T-cell (primary cell): ENCODE data around the gene LCT. TPM values are rescaled to one million over a fixed set of nuclear protein-coding genes. Genes with fewer than 3 reads are reported as not detected.

Source experiments
- ATAC-seq, 4 experiments: fragments of 200-7000 bp in 3 of 4; fragments of 150-1000 bp in 1 of 4; cut with Tn5 transposase; replicated peaks in 1 of 4; 1 replicate in 3 of 4; 2 replicates in 1 of 4; pipeline ENCODE4 v1.10.0; 2021; ENCODE audit warnings: moderate library complexity in 3 of 4, mild to moderate bottlenecking in 2 of 4, moderate number of reproducible peaks in 1 of 4
- CTCF ChIA-PET, 2 donors: fragments of 300-600 bp; sonication (Branson Sonifier 250); formaldehyde crosslinking; loops; one replicate each; lab custom pipeline; 2022; ENCODE audit warnings: antibody characterized with exemption in 2 of 2; lab: Charles Lee
- POLR2A ChIA-PET, 2 donors: fragments of 300-600 bp; sonication (Branson Sonifier 250); formaldehyde crosslinking; loops; one replicate each; lab custom pipeline; 2022; ENCODE audit warnings: antibody characterized with exemption in 2 of 2; lab: Charles Lee
- DNase-seq, 35 experiments: peaks; one replicate each; pipeline versions ENCODE4 v3.0.0 to v3.0.0-alpha.2; 2013 to 2023
- H3K27ac ChIP-seq: one replicate; pipeline ENCODE4 v1.5.1; 2013; ENCODE audit warnings: low read length
- H3K27me3 ChIP-seq, 2 experiments: replicated peaks in 1 of 2; 1 replicate in 1 of 2; 2 replicates in 1 of 2; pipeline versions ENCODE4 v1.6.1 to v1.7.0; 2013; ENCODE audit warnings: low read length in 1 of 2, mixed read lengths in 1 of 2; ENCODE audit not compliant: control insufficient read depth in 2 of 2, insufficient read depth in 2 of 2; ENCODE audit errors: extremely low read depth in 1 of 2
- H3K36me3 ChIP-seq, 2 donors: 1 replicate in 1 of 2; 2 replicates in 1 of 2; pipeline versions ENCODE4 v1.6.1 to v1.7.0; 2013; ENCODE audit warnings: low read length in 1 of 2; ENCODE audit not compliant: control insufficient read depth in 2 of 2, insufficient read depth in 1 of 2; ENCODE audit errors: extremely low read depth in 1 of 2
- H3K4me1 ChIP-seq, 2 experiments: 1 replicate in 1 of 2; 2 replicates in 1 of 2; pipeline versions ENCODE4 v1.6.1 to v1.7.0; 2013; ENCODE audit warnings: low read length in 2 of 2, mixed read lengths in 1 of 2; ENCODE audit not compliant: insufficient read depth in 2 of 2, control insufficient read depth in 1 of 2; ENCODE audit errors: extremely low read depth in 1 of 2
- H3K4me3 ChIP-seq, 2 donors: 1 replicate in 1 of 2; 2 replicates in 1 of 2; pipeline versions ENCODE4 v1.5.1 to v1.7.0; 2013; ENCODE audit warnings: mild to moderate bottlenecking in 2 of 2, low read length in 1 of 2, moderate library complexity in 1 of 2; ENCODE audit not compliant: control insufficient read depth in 1 of 2; ENCODE audit errors: extremely low read depth in 1 of 2
- H3K9me3 ChIP-seq: 2 replicates; pipeline ENCODE4 v1.7.0; 2013
- H3K27ac Mint-ChIP-seq, 2 donors: one replicate each; pipeline ENCODE4 v1.8.0; 2020 to 2021; ENCODE audit warnings: mild to moderate bottlenecking in 2 of 2, mixed read lengths in 2 of 2
- H3K27me3 Mint-ChIP-seq, 2 donors: one replicate each; pipeline ENCODE4 v1.8.0; 2021 to 2022; ENCODE audit warnings: mixed read lengths in 2 of 2
- H3K36me3 Mint-ChIP-seq: one replicate; pipeline ENCODE4 v1.8.0; 2021; ENCODE audit warnings: mixed read lengths
- H3K4me1 Mint-ChIP-seq, 3 donors: one replicate each; pipeline ENCODE4 v1.8.0; 2020 to 2022; ENCODE audit warnings: mixed read lengths in 3 of 3, mild to moderate bottlenecking in 1 of 3
- H3K4me3 Mint-ChIP-seq, 3 donors: one replicate each; pipeline ENCODE4 v1.8.0; 2020 to 2022; ENCODE audit warnings: mild to moderate bottlenecking in 3 of 3, mixed read lengths in 3 of 3, moderate library complexity in 3 of 3
- H3K9me3 Mint-ChIP-seq, 3 donors: one replicate each; pipeline ENCODE4 v1.8.0; 2020 to 2022; ENCODE audit warnings: mixed read lengths in 3 of 3
- WGBS: methylation state at CpG from one replicate; pipeline ENCODE4 v1.1.5; 2013; ENCODE audit warnings: missing lambda C conversion rate; ENCODE audit not compliant: insufficient coverage; 5-methylcytosine and 5-hydroxymethylcytosine counted together
- total RNA-seq, 35 experiments: library from RNA in 6 of 35; stranded (reverse) in 6 of 35; fragments of 120-200 nt in 1 of 35; gene quantifications; one replicate each; pipeline versions ENCODE4 v1.2.1 to v1.2.4 and lab custom pipeline; 2013 to 2026

Gene LCT
- total RNA-seq, 5 donors from 2014 or later (not counting 1 experiment from before 2014, with no cell fraction given): 0.03 to 0.26 (median 0.10) TPM

GRCh38 chr2:135875491-135876065, 38.6 kb upstream of the LCT start:
- H3K27me3 Mint-ChIP-seq: no peaks in the 10 kb centered on the region
- no peaks in the 10 kb centered on the region for H3K9me3 ChIP-seq
- H3K27ac ChIP-seq: peak overlapping the region; percentile 91
- H3K27me3 ChIP-seq: no peaks in the 10 kb centered on the region
- no peaks in the 10 kb centered on the region for H3K9me3 Mint-ChIP-seq
- ATAC-seq (peak; percentile 69 to 81 (median 73)), DNase-seq (peak; percentile 34 to 86 (median 76))
- POLR2A ChIA-PET: interaction anchor here in 1 of 2 donors (0.6 to 2.1 kb wide), 9 partner anchors 9 to 506 kb away, joined by 3 to 11 read pairs (median 3); partner anchors contain the start of genes R3HDM1 and ZRANB3
- H3K4me3 Mint-ChIP-seq: peak overlapping the region; percentile 80 to 91 (median 90)
- H3K4me1 Mint-ChIP-seq: peaks cover 36 to 52% (median 50%) of the 10 kb centered on the region in 3 donors
- 1% methylated on average over 20 of the region's 26 CpGs for WGBS
- peak overlapping the region; percentile 61 to 93 for H3K4me3 ChIP-seq
- peaks cover 5 to 22% of the 10 kb centered on the region in 2 experiments for H3K4me1 ChIP-seq
- peaks cover 19% of the 10 kb centered on the region for H3K36me3 Mint-ChIP-seq
- H3K27ac Mint-ChIP-seq: peak overlapping the region; percentile 85 to 87
- H3K36me3 ChIP-seq: peaks cover 12 to 15% of the 10 kb centered on the region in 2 donors
- CTCF ChIA-PET: interaction anchor here in 1 of 2 donors (0.6 to 1.7 kb wide), 5 partner anchors 9 to 548 kb away, joined by 3 to 6 read pairs (median 5); no protein-coding TSS in a partner anchor

GRCh38 chr2:135874777-135875365, 37.9 kb upstream of the LCT start:
- no peaks in the 10 kb centered on the region for H3K9me3 ChIP-seq
- H3K4me1 ChIP-seq: peaks cover 5 to 22% of the 10 kb centered on the region in 2 experiments
- DNase-seq: no peak
- peak overlapping the region in 1 of 2 donors; percentile 93 for H3K4me3 ChIP-seq
- ChIA-PET POLR2A (interaction anchor here in 1 of 2 donors (0.6 to 2.1 kb wide), 5 partner anchors 9 to 507 kb away, joined by 3 to 11 read pairs (median 4); partner anchors contain the start of genes R3HDM1 and ZRANB3), CTCF (interaction anchor here in 1 of 2 donors (1.3 to 1.7 kb wide), 3 partner anchors 9 to 549 kb away, joined by 3 to 6 read pairs (median 5); no protein-coding TSS in a partner anchor)
- H3K9me3 Mint-ChIP-seq: no peaks in the 10 kb centered on the region
- WGBS: 54% methylated on average over 7 of the region's 19 CpGs
- no peak overlapping the region for H3K27ac ChIP-seq
- ATAC-seq: no peak
- H3K36me3 ChIP-seq: peaks cover 13 to 22% of the 10 kb centered on the region in 2 donors
- no peaks in the 10 kb centered on the region for H3K27me3 ChIP-seq
- H3K36me3 Mint-ChIP-seq: peaks cover 25% of the 10 kb centered on the region
- no peaks in the 10 kb centered on the region for H3K27me3 Mint-ChIP-seq
- H3K4me1 Mint-ChIP-seq: peaks cover 36 to 52% (median 50%) of the 10 kb centered on the region in 3 donors
- H3K27ac Mint-ChIP-seq: peak overlapping the region; percentile 79
- peak overlapping the region; percentile 80 to 91 (median 90) for H3K4me3 Mint-ChIP-seq

GRCh38 chr2:135870571-135870970, 33.6 kb upstream of the LCT start:
- DNase-seq (no peak), ATAC-seq (no peak)
- no peaks in the 10 kb centered on the region for H3K27me3 ChIP-seq
- Mint-ChIP-seq H3K36me3 (peaks cover 58% of the 10 kb centered on the region), H3K9me3 (no peaks in the 10 kb centered on the region), H3K4me3 (no peak overlapping the region), H3K27me3 (no peaks in the 10 kb centered on the region), H3K27ac (no peak overlapping the region), H3K4me1 (peaks cover 23 to 49% (median 35%) of the 10 kb centered on the region in 3 donors)
- no CpG with 5 or more reads among the region's 1 CpG for WGBS
- ChIA-PET CTCF (interaction anchor here in 1 of 2 donors (0.6 kb wide), 1 partner anchor 130 kb away, joined by 3 read pairs; no protein-coding TSS in a partner anchor), POLR2A (no interaction called here)
- no peaks in the 10 kb centered on the region for H3K9me3 ChIP-seq
- no peak overlapping the region for H3K27ac ChIP-seq
- H3K4me3 ChIP-seq: no peak overlapping the region
- peaks cover 5 to 9% of the 10 kb centered on the region in 2 experiments for H3K4me1 ChIP-seq
- peaks cover 22 to 55% of the 10 kb centered on the region in 2 donors for H3K36me3 ChIP-seq

- Histone ChIP-seq H3K36me3 (peaks cover 9 to 69% of the 10 kb centered on the region in 2 donors), H3K4me1 (no peaks in the 10 kb centered on the region), H3K9me3 (no peaks in the 10 kb centered on the region), H3K27ac (no peak overlapping the region), H3K4me3 (no peak overlapping the region), H3K27me3 (no peaks in the 10 kb centered on the region)
- CTCF ChIA-PET: no interaction called here
- DNase-seq (no peak), ATAC-seq (no peak)
- H3K36me3 Mint-ChIP-seq: peaks cover 67% of the 10 kb centered on the region
- no peak overlapping the region for H3K27ac Mint-ChIP-seq
- H3K27me3 Mint-ChIP-seq: no peaks in the 10 kb centered on the region
- POLR2A ChIA-PET: no interaction called here
- no peaks in the 10 kb centered on the region for H3K9me3 Mint-ChIP-seq
- H3K4me3 Mint-ChIP-seq: no peak overlapping the region
- WGBS: 100% methylated on average over 3 of the region's 6 CpGs
- peaks cover 0 to 11% (median 3%) of the 10 kb centered on the region in 3 donors for H3K4me1 Mint-ChIP-seq
Measured at GRCh38 chr2:135863233-135863632, 26.2 kb upstream of the LCT start.

GRCh38 chr2:135862718-135863117, 25.7 kb upstream of the LCT start:
- POLR2A ChIA-PET: no interaction called here

GRCh38 chr2:135853401-135853800, 16.4 kb upstream of the LCT start:
- no peak for DNase-seq
- no peaks in the 10 kb centered on the region for H3K4me1 ChIP-seq
- peaks cover 4 to 48% of the 10 kb centered on the region in 2 donors for H3K36me3 ChIP-seq
- H3K9me3 ChIP-seq: no peaks in the 10 kb centered on the region
- POLR2A ChIA-PET: no interaction called here
- no peak overlapping the region for H3K4me3 Mint-ChIP-seq
- H3K4me3 ChIP-seq: no peak overlapping the region
- H3K9me3 Mint-ChIP-seq: no peaks in the 10 kb centered on the region
- no peaks in the 10 kb centered on the region for H3K4me1 Mint-ChIP-seq
- ATAC-seq: no peak
- no peaks in the 10 kb centered on the region for H3K27me3 Mint-ChIP-seq
- CTCF ChIA-PET: interaction anchor here in 1 of 2 donors (0.5 to 0.6 kb wide), 2 partner anchors 89 to 570 kb away, joined by 3 to 4 read pairs; no protein-coding TSS in a partner anchor
- H3K27ac ChIP-seq: no peak overlapping the region
- no peak overlapping the region for H3K27ac Mint-ChIP-seq
- H3K36me3 Mint-ChIP-seq: peaks cover 57% of the 10 kb centered on the region
- H3K27me3 ChIP-seq: no peaks in the 10 kb centered on the region

More at GRCh38 chr2:135862718-135863117, 25.7 kb upstream of the LCT start:
- ATAC-seq: no peak
- H3K27me3 ChIP-seq: no peaks in the 10 kb centered on the region
- peaks cover 67% of the 10 kb centered on the region for H3K36me3 Mint-ChIP-seq
- no peak overlapping the region for H3K4me3 Mint-ChIP-seq
- no peaks in the 10 kb centered on the region for H3K9me3 Mint-ChIP-seq
- no peak overlapping the region for H3K27ac Mint-ChIP-seq
- 100% methylated on average over 2 of the region's 4 CpGs for WGBS
- H3K4me1 Mint-ChIP-seq: peaks cover 0 to 9% (median 3%) of the 10 kb centered on the region in 3 donors
- H3K9me3 ChIP-seq: no peaks in the 10 kb centered on the region
- H3K4me3 ChIP-seq: no peak overlapping the region
- no peak for DNase-seq
- CTCF ChIA-PET: no interaction called here
- peaks cover 5 to 69% of the 10 kb centered on the region in 2 donors for H3K36me3 ChIP-seq
- no peaks in the 10 kb centered on the region for H3K4me1 ChIP-seq
- no peak overlapping the region for H3K27ac ChIP-seq
- no peaks in the 10 kb centered on the region for H3K27me3 Mint-ChIP-seq
